GM19468 (cell line): ENCODE measurements around the gene TBC1D16.

Experiments used
- ATAC-seq: cut with Tn5 transposase; IDR thresholded peaks from one replicate; pipeline ENCODE4 v1.9.1; 2021; ENCODE audit warnings: mild to moderate bottlenecking, moderate library complexity, moderate number of reproducible peaks; ENCODE audit not compliant: unreplicated experiment; ENCODE audit errors: extremely low read depth

The TBC1D16 gene

DNA sequence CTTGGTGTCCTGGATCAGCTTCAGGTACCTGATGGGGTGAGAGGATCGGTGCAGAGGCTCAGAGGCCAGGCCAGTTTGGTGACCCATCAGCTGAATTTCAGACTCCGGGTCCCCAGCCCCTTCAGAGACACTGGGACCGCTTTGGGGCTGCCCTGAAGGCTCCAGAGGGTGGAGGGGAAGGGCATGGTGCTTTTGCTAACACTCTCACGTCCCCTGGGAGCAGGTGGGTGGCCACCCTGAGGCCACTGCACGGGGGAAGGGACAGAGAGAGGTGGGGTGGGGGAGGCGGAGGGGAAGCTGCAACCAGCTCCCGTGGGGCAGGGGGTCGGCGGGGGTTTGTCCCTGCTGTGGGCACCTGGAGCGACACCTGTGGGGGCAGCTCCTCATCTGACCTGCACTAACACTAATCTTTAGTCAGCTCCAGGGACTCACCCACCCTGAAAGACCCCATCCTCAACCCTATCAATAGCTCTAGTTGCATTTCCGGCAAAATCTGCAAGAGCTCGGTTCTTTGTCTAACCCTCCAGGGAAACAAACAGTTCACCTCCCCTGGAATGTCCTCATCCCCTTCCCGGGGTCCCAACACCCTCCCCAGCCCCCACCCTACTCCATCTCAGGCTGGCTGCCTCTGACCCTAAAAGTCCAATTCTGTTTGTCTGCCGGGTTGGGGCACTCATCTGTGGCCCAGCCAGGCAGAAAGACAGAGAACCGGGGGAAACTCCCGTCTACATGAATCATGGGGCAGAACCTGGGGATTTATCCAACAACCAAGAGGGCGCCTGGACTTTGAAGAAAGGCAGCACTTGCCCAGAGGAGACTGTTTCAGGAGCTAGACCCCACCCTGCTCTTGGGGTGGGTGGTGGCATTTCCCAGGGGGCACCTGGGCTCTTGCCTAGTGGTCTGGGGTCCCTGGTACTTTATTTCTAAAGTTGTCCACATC lies 104.5 kb downstream of the TBC1D16 start:
- no peak for ATAC-seq

- no peak for ATAC-seq
Observed at GRCh38 chr17:79930062-79930876, 105.4 kb downstream of the TBC1D16 start.

- no peak for ATAC-seq
Observed at GRCh38 chr17:79929257-79930061, 106.2 kb downstream of the TBC1D16 start.

DNA sequence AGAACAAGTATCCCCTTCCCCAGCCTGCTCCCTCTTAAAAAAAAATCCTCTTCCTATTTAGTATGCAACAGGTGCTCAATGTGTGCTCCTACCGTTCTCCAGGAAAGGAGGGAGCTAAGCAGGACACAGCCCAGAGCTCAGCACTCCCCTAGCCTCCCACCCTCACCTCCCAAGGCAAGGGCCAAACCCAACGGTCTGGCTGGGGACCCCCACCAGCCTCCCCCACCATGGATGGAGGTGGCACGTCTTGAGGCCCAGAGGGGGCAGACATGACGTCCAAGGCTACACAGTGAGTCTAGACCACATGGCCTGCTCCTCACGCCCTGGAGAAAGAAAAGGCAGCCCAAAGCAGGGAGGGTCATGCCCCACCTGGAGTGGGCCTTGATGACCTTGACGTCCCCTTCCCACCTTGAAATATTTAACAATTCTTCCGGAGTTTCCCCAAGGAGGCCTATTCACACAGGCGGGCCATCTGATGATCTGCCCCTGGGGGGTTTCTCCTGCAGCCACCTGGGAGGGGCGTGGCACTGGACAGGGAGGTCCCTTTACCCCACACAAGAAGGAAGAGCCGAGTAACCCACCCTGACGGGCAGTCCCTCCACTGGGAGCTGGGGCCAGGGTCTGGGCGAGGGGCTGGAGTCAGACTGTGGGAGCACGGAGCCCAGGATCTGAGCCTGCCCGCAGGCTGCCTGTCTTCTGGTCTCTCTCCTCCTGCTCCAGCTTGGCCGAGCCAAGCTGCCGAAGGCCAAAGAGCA lies 107.0 kb downstream of the TBC1D16 start:
- no peak for ATAC-seq

GRCh38 chr17:79927688-79928501 lies 107.8 kb downstream of the TBC1D16 start:
- no peak for ATAC-seq

GRCh38 chr17:79927136-79927661 lies 108.5 kb downstream of the TBC1D16 start:
- no peak for ATAC-seq

GRCh38 chr17:79926605-79927135 lies 109.0 kb downstream of the TBC1D16 start:
- ATAC-seq = no peak

DNA sequence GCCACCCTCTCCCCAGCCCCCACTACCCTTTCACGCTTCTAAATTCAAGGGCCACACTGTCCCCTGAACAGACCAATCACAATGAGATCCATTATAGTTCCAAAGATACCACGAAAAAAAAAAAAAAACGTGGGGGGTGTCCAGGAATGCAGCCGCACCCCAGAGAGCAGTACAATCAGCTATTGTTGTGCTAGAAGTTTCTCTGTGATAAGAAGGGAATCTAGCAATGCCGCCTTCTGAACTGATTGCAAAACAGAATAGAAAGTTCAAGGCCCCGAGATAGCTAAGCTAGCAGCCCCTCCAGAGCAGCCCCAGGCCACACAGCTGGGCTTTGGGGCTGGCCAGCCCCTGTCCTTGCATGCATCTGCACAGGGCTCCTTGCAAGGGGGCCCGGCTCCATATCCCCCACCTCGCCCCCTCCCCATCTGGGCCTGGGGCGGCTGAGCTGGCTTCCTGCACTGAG lies 109.5 kb downstream of the TBC1D16 start:
- ATAC-seq = no peak

DNA sequence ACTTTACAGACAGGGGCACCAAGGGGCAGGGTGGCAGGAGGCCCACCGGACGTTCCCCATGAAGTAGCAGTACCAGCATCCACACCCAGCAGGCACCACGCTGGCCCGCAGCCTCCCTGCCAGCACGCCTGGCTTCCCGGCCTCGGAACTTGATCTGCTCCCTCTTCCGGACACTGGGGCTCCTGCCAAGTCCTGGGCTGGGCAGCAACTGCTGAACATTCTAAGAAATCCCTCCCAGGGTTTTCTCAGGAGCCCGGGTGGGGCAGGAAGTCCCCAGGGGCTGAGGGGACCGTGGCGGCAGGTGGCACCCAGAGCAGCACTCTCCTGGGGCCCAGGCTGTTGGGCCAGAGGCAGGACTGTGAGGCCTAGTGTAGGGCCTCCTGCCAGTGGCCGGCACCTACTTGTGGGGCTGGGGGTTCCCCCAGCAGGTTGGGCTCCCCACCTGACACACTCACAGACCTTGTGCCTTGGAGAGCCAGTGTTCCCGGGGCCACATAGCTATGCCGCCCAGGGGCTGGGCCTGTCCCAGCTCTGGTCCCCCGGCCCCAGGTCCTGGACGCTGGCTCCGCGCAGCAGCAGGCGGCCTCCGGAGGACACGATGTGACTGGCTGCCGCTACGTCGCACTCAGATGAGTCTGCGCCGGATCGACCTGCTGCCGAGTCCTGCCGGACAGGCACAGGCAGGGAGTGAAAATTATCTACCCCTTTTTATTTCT lies 110.3 kb downstream of the TBC1D16 start:
- ATAC-seq = no peak

- ATAC-seq = no peak
Observed at GRCh38 chr17:79924639-79924976, 111.1 kb downstream of the TBC1D16 start.

- ATAC-seq = no peak
Observed at GRCh38 chr17:79923974-79924638, 111.6 kb downstream of the TBC1D16 start.

- no peak for ATAC-seq
Observed at GRCh38 chr17:79922798-79923197, 112.9 kb downstream of the TBC1D16 start.

DNA sequence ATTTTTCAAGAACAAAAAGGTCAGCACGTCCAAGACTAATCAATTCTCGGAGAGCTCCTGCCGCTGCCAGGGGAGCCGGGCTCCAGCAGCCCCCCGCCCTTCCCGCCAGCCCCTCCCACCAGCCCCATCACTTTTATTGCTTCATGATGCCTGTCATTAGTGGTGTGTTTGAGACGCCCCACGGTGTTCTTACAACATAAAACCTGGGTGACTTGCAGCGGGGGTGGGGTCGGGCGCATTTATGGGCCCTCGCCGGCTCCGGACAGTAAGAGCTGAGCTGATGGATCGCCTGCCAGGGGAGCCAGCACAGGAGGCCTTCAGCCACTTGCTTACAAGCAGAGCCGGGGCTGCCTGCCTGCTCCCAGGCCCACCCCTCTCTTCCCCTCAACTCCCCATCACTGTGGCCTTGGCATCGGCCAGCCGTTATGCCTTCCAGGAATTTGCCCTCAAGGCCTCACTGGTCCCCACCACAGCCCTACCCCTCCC lies 113.5 kb downstream of the TBC1D16 start:
- ATAC-seq = no peak

DNA sequence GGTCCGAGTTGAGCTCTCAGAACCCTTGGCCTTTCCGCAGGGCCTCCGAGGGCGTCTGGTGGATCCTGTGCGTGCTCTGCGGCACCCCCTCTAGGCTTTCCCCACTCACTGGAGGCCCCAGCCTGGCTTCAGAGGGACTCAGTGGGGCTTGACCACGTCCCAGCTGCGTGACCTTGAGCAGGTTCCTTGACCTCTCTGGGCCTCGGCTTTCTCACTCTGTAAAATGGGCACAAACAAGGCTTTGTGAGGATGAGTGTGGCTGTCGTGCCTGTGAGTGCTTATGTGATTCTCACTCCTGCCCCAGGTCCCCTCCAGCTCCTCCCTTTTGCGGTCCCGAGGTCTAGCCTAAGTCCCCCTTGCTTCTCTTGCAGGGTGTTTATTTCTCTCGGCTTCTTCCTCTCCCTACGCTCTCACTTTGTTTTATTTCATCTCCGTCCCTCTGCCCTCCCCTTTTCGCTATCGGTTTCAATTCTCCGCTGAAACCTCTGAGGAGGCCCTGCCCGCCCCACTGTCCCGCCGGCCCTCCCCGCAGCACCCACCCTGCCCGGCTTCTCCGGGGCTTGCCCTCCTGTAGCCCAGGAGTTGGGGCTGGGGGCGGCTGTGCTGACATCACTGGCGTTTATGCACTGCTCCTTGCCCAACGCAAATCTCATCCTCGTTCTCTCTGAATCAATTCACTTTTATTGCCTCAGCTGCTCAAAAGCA lies 114.1 kb downstream of the TBC1D16 start:
- ATAC-seq = no peak

DNA sequence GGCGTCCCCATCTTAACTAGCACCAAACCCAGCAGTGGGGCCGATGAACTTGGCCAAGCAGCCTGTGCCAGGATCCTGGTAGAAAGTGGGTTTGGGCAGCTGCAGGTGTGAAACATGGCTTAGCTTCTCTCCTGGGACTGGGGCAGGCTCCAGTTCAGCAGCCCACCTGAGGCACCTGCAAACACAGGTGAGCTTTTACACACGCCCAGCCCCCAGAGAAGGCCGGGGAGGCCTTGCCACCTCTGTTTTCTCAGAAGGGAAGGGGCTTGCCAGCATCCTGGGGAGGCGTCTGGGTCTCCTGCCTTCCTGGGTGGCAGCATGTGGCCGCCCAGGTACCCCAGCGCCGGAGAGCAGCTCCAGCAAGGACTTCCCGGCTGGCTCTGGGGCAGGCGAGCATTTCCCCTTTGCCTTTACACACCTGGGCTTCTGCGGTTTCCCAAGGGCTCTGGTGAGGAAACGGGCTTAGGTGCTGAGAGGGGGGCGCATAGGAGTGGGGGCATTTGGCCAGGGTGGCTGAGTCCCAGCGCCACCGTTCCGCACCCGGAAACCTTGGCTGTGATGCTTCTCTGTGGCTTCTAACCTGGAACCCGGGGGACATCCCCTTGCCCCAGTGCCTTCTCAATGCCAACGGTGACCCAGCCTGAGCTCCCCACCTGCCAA lies 114.8 kb downstream of the TBC1D16 start:
- no peak for ATAC-seq
